Neural cell (in vitro differentiated cells): ENCODE measurements around the gene IQSEC2. TPM values are rescaled to one million over a fixed set of nuclear protein-coding genes. Genes with fewer than 3 reads are reported as not detected.

Experiments used
- H2AFZ ChIP-seq: fragments of 200-600, 300-800 bp; sonication (generic), shearing (Covaris generic); 2 replicates; pipeline ENCODE4 v1.6.0; 2014; ENCODE audit warnings: low read depth, mild to moderate bottlenecking, antibody characterized with exemption, low read length, moderate library complexity
- H3F3A ChIP-seq: fragments of 200-600 bp; shearing (Covaris generic); 2 replicates; pipeline ENCODE4 v1.6.1; 2016; ENCODE audit warnings: mild to moderate bottlenecking, moderate library complexity, mixed read lengths, antibody characterized with exemption, low read length; ENCODE audit not compliant: insufficient read depth, poor library complexity, severe bottlenecking
- H3K27ac ChIP-seq: fragments of 200-600, 300-800 bp; sonication (generic), shearing (Covaris generic); 2 replicates; pipeline ENCODE4 v1.5.1; 2014; ENCODE audit warnings: mild to moderate bottlenecking, low read length, moderate library complexity
- H3K27me3 ChIP-seq: fragments of 300-800, 200-600 bp; sonication (generic), shearing (Covaris generic); 2 replicates; pipeline ENCODE4 v1.6.0; 2014; ENCODE audit warnings: mild to moderate bottlenecking, low read depth, low read length, moderate library complexity; ENCODE audit not compliant: insufficient read depth
- H3K36me3 ChIP-seq: fragments of 300-800, 200-600 bp; sonication (generic), shearing (Covaris generic); 2 replicates; pipeline ENCODE4 v1.5.1; 2014; ENCODE audit warnings: mild to moderate bottlenecking, antibody characterized with exemption, low read length, moderate library complexity; ENCODE audit not compliant: insufficient read depth
- H3K4me2 ChIP-seq: fragments of 300-800, 200-600 bp; sonication (generic), shearing (Covaris generic); 2 replicates; pipeline ENCODE4 v1.6.0; 2014; ENCODE audit warnings: mild to moderate bottlenecking, low read length
- H3K4me3 ChIP-seq: fragments of 300-800, 200-600 bp; sonication (generic), shearing (Covaris generic); 2 replicates; pipeline ENCODE4 v1.5.1; 2014; ENCODE audit warnings: mild to moderate bottlenecking, low read length, moderate library complexity
- H3K79me2 ChIP-seq: fragments of 200-600 bp; shearing (Covaris generic); replicated peaks from 2 replicates; pipeline ENCODE4 v1.6.0; 2014; ENCODE audit warnings: mild to moderate bottlenecking, low read length, moderate library complexity; ENCODE audit not compliant: insufficient read depth
- H3K9ac ChIP-seq: fragments of 300-800, 200-600 bp; sonication (generic), shearing (Covaris generic); 2 replicates; pipeline ENCODE4 v1.6.1; 2016; ENCODE audit warnings: mild to moderate bottlenecking, low read length, mixed read lengths
- H3K9me2 ChIP-seq: fragments of 200-600 bp; shearing (Covaris generic); 2 replicates; pipeline ENCODE4 v1.6.1; 2016; ENCODE audit warnings: mild to moderate bottlenecking, low read length, mixed read lengths; ENCODE audit not compliant: insufficient read depth
- H3K9me3 ChIP-seq: fragments of 200-600, 300-800 bp; sonication (generic), shearing (Covaris generic); 2 replicates; pipeline ENCODE4 v1.6.1; 2016; ENCODE audit warnings: mild to moderate bottlenecking, mixed run types, low read length, moderate library complexity, mixed read lengths
- H4K20me1 ChIP-seq: fragments of 200-600 bp; shearing (Covaris generic); 2 replicates; pipeline ENCODE4 v1.6.1; 2016; ENCODE audit warnings: mild to moderate bottlenecking, mixed run types; ENCODE audit not compliant: insufficient read depth
- EP300 ChIP-seq: fragments of 450-650 bp; conservative IDR thresholded peaks from 2 replicates; pipeline ENCODE4 v1.6.1; 2014; ENCODE audit warnings: antibody characterized with exemption, mild to moderate bottlenecking, moderate library complexity; ENCODE audit not compliant: poor library complexity, severe bottlenecking
- EZH2 ChIP-seq: fragments of 200-600, 300-800 bp; shearing (Covaris generic), sonication (generic); IDR thresholded peaks from 2 replicates; pipeline ENCODE4 v1.6.1; 2014; ENCODE audit warnings: antibody characterized with exemption, low read length, borderline replicate concordance, mild to moderate bottlenecking; ENCODE audit not compliant: insufficient read depth, poor library complexity, severe bottlenecking
- MXI1 ChIP-seq: fragments of 450-650 bp; conservative IDR thresholded peaks from 2 replicates; pipeline ENCODE4 v1.6.1; 2014; ENCODE audit warnings: antibody characterized with exemption, mild to moderate bottlenecking; ENCODE audit not compliant: poor library complexity, severe bottlenecking
- POLR2AphosphoS5 ChIP-seq: IDR thresholded peaks from 2 replicates; pipeline ENCODE4 v1.6.1; 2012
- RAD21 ChIP-seq: fragments of 450-650 bp; conservative IDR thresholded peaks from 2 replicates; pipeline ENCODE4 v1.6.1; 2014; ENCODE audit warnings: antibody characterized with exemption, mild to moderate bottlenecking, moderate library complexity
- SMC3 ChIP-seq: fragments of 450-650 bp; conservative IDR thresholded peaks from 2 replicates; pipeline ENCODE4 v1.6.1; 2014; ENCODE audit warnings: antibody characterized with exemption, mild to moderate bottlenecking, moderate library complexity; ENCODE audit not compliant: poor library complexity
- TAF1 ChIP-seq: IDR thresholded peaks from 2 replicates; pipeline ENCODE4 v1.6.1; 2012; ENCODE audit warnings: low read depth
- polyA plus RNA-seq: library from polyadenylated mRNA; depleted of rRNA; stranded (reverse); fragments of >200 nt; gene quantifications from 2 replicates; pipeline ENCODE4 v1.2.3, GENCODE V29; 2014
- TF ChIP-seq, protein P1 (sequence below): IDR thresholded peaks from 2 replicates; pipeline ENCODE4 v1.6.1; 2012; ENCODE audit warnings: borderline replicate concordance
- TF ChIP-seq, protein P2 (sequence below): fragments of 450-650 bp; IDR thresholded peaks from 2 replicates; pipeline ENCODE4 v1.5.1; 2014; ENCODE audit warnings: antibody characterized with exemption, mild to moderate bottlenecking, moderate library complexity; ENCODE audit not compliant: poor library complexity, severe bottlenecking

IQSEC2 gene
- polyA plus RNA-seq, 1 donor from 2014 or later: 2.4 TPM

DNA sequence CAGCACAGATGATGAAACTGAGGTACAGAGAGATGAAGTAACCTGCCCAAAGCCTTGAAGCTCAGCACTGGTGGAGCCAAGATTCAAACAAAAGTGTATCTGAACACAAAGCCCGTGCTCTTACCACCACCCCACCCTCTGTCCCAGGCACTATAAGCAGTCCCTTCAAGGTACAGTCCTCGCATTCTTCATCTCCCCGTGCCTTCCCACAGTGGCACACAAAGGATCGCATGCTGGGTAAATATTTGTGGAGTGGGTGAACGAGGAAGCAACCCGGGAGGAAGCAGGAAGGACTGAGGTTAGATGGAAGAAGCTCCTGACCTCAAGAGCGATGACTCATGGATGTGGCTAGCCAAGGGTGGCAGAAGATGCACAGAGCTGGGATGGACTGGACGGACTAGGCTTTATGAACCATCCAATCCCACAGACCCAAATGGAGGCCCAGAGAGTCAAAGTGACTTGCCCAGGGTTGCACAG lies 18.4 kb downstream of the IQSEC2 start:
- H3K27ac ChIP-seq: peak overlapping the region; percentile 75

DNA sequence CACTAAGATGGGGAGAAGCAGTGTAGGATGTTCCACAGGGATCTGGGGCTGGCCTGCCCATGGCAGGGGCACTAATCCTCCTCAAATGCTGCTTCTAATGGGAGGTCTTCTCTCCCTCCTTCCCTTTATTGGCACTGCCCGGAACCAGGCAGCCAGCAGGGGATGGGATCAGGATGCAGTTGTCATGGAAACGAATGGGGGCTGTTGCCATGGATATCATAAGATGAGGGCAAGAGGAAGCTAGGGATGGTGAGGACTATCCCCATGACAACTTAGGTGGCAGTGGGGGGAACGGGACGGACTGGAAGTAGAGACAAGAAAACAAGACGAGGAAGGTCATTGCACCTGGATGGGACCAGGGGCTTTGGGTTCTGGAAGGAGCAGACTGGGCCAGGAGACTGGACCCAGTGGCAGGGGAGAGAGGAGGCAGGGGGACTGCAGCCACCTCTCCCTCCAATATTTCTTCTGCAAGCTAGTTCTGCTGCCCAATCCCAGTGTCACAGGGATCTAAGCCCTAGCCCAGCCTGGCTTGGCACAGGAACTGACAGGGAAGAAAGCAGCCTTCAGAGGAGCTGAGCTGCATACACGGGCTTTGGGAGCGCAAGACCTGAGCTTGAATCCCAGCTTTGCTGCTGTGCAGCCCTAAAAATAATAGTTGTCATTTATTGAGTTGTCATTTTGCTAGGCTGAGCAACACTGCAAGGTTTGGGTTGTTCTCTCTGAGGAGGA lies 19.0 kb downstream of the IQSEC2 start:
- Histone ChIP-seq H3K4me3 (peak overlapping the region; percentile 52), H3K36me3 (no peaks in the 10 kb centered on the region), H3K4me2 (peak overlapping the region; percentile 35), H3K27me3 (no peaks in the 10 kb centered on the region), H3F3A (no peaks in the 10 kb centered on the region), H2AFZ (no peak overlapping the region), H3K27ac (peak overlapping the region; percentile 75), H3K9me3 (no peaks in the 10 kb centered on the region), H3K9ac (peak overlapping the region; percentile 49), H3K79me2 (no peaks in the 10 kb centered on the region), H3K9me2 (no peaks in the 10 kb centered on the region), H4K20me1 (no peaks in the 10 kb centered on the region)
- TF ChIP-seq TAF1 (no peak), RAD21 (no peak), MXI1 (peak; percentile 47), EZH2 (no peak), SMC3 (no peak), POLR2AphosphoS5 (peak; percentile 30), EP300 (peak; percentile 19)
- TF ChIP-seq, protein P1, sequence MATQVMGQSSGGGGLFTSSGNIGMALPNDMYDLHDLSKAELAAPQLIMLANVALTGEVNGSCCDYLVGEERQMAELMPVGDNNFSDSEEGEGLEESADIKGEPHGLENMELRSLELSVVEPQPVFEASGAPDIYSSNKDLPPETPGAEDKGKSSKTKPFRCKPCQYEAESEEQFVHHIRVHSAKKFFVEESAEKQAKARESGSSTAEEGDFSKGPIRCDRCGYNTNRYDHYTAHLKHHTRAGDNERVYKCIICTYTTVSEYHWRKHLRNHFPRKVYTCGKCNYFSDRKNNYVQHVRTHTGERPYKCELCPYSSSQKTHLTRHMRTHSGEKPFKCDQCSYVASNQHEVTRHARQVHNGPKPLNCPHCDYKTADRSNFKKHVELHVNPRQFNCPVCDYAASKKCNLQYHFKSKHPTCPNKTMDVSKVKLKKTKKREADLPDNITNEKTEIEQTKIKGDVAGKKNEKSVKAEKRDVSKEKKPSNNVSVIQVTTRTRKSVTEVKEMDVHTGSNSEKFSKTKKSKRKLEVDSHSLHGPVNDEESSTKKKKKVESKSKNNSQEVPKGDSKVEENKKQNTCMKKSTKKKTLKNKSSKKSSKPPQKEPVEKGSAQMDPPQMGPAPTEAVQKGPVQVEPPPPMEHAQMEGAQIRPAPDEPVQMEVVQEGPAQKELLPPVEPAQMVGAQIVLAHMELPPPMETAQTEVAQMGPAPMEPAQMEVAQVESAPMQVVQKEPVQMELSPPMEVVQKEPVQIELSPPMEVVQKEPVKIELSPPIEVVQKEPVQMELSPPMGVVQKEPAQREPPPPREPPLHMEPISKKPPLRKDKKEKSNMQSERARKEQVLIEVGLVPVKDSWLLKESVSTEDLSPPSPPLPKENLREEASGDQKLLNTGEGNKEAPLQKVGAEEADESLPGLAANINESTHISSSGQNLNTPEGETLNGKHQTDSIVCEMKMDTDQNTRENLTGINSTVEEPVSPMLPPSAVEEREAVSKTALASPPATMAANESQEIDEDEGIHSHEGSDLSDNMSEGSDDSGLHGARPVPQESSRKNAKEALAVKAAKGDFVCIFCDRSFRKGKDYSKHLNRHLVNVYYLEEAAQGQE: peak; percentile 64
- TF ChIP-seq, protein P2, sequence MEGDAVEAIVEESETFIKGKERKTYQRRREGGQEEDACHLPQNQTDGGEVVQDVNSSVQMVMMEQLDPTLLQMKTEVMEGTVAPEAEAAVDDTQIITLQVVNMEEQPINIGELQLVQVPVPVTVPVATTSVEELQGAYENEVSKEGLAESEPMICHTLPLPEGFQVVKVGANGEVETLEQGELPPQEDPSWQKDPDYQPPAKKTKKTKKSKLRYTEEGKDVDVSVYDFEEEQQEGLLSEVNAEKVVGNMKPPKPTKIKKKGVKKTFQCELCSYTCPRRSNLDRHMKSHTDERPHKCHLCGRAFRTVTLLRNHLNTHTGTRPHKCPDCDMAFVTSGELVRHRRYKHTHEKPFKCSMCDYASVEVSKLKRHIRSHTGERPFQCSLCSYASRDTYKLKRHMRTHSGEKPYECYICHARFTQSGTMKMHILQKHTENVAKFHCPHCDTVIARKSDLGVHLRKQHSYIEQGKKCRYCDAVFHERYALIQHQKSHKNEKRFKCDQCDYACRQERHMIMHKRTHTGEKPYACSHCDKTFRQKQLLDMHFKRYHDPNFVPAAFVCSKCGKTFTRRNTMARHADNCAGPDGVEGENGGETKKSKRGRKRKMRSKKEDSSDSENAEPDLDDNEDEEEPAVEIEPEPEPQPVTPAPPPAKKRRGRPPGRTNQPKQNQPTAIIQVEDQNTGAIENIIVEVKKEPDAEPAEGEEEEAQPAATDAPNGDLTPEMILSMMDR: no peak

More for the DNA sequence above, 18.4 kb downstream of the IQSEC2 start:
- peak overlapping the region; percentile 52 for H3K4me3 ChIP-seq
- H3K36me3 ChIP-seq: no peaks in the 10 kb centered on the region
- H3K9me3 ChIP-seq: no peaks in the 10 kb centered on the region
- no peaks in the 10 kb centered on the region for H4K20me1 ChIP-seq
- H3K27me3 ChIP-seq: no peaks in the 10 kb centered on the region
- TF ChIP-seq, protein P2: no peak
- TF ChIP-seq MXI1 (no peak), POLR2AphosphoS5 (no peak), EP300 (no peak), TAF1 (no peak), RAD21 (no peak), SMC3 (no peak), EZH2 (no peak)
- TF ChIP-seq, protein P1: no peak
- H3F3A ChIP-seq: no peaks in the 10 kb centered on the region
- no peaks in the 10 kb centered on the region for H3K9me2 ChIP-seq
- H2AFZ ChIP-seq: no peak overlapping the region
- H3K4me2 ChIP-seq: peak overlapping the region; percentile 35
- no peaks in the 10 kb centered on the region for H3K79me2 ChIP-seq
- H3K9ac ChIP-seq: peak overlapping the region; percentile 49
